DND-41 (cell line): ENCODE measurements around the gene DYNLT1.

ENCODE experiments used
- ATAC-seq: fragments of 200-7000 bp; cut with Tn5 transposase; 3 replicates; pipeline ENCODE4 v1.9.1; 2021; ENCODE audit warnings: low read depth; ENCODE audit not compliant: insufficient read depth
- DNase-seq: peaks from one replicate; pipeline ENCODE4 v3.0.0-alpha.2; 2020
- H2AFZ ChIP-seq: 2 replicates; pipeline ENCODE4 v1.6.0; 2012; ENCODE audit warnings: low read depth, low read length
- H3K27ac ChIP-seq: 2 replicates; pipeline ENCODE4 v1.5.1; 2012; ENCODE audit warnings: low read length, inconsistent platforms
- H3K27me3 ChIP-seq: fragments of 200-600 bp; sonication (generic); 2 replicates; pipeline ENCODE4 v1.6.0; 2012; ENCODE audit warnings: low read length, mild to moderate bottlenecking, inconsistent platforms; ENCODE audit not compliant: insufficient read depth, poor library complexity
- H3K36me3 ChIP-seq: 2 replicates; pipeline ENCODE4 v1.5.1; 2012; ENCODE audit warnings: low read length, inconsistent platforms; ENCODE audit not compliant: insufficient read depth
- H3K4me1 ChIP-seq: 2 replicates; pipeline ENCODE4 v1.5.1; 2012; ENCODE audit warnings: mild to moderate bottlenecking, low read length; ENCODE audit not compliant: insufficient read depth
- H3K4me2 ChIP-seq: 2 replicates; pipeline ENCODE4 v1.6.0; 2012; ENCODE audit warnings: mild to moderate bottlenecking, moderate library complexity, low read length, inconsistent platforms; ENCODE audit not compliant: insufficient read depth
- H3K4me3 ChIP-seq, 2 experiments: fragments of 200-600 bp in 1 of 2; shearing (Covaris generic) in 1 of 2; 2 replicates each; pipeline ENCODE4 v1.5.1; 2012 to 2016; ENCODE audit warnings: inconsistent platforms in 2 of 2, low read length in 2 of 2, mild to moderate bottlenecking in 2 of 2, low read depth in 1 of 2, moderate library complexity in 1 of 2
- H3K79me2 ChIP-seq: 2 replicates; pipeline ENCODE4 v1.6.0; 2012; ENCODE audit warnings: low read length, inconsistent platforms; ENCODE audit not compliant: insufficient read depth
- H3K9ac ChIP-seq: 2 replicates; pipeline ENCODE4 v1.6.0; 2012; ENCODE audit warnings: low read depth, mild to moderate bottlenecking, inconsistent platforms, low read length, moderate library complexity
- H3K9me3 ChIP-seq: 2 replicates; pipeline ENCODE4 v1.5.1; 2012; ENCODE audit warnings: low read length, moderate library complexity, mild to moderate bottlenecking, inconsistent platforms; ENCODE audit not compliant: insufficient read depth, severe bottlenecking
- H4K20me1 ChIP-seq: 2 replicates; pipeline ENCODE4 v1.6.0; 2012; ENCODE audit warnings: low read length; ENCODE audit not compliant: insufficient read depth
- EZH2 ChIP-seq: IDR thresholded peaks from 3 replicates; pipeline ENCODE4 v1.6.1; 2012; ENCODE audit warnings: borderline replicate concordance, low read depth, mild to moderate bottlenecking, moderate library complexity, low read length, inconsistent platforms; ENCODE audit not compliant: severe bottlenecking
- TF ChIP-seq, protein P1 (sequence below): IDR thresholded peaks from 2 replicates; pipeline ENCODE4 v1.5.1; 2012; ENCODE audit warnings: borderline replicate concordance, low read length, moderate library complexity, mild to moderate bottlenecking; ENCODE audit not compliant: poor library complexity, severe bottlenecking; ENCODE audit errors: extremely low read depth

The DYNLT1 gene

DNA sequence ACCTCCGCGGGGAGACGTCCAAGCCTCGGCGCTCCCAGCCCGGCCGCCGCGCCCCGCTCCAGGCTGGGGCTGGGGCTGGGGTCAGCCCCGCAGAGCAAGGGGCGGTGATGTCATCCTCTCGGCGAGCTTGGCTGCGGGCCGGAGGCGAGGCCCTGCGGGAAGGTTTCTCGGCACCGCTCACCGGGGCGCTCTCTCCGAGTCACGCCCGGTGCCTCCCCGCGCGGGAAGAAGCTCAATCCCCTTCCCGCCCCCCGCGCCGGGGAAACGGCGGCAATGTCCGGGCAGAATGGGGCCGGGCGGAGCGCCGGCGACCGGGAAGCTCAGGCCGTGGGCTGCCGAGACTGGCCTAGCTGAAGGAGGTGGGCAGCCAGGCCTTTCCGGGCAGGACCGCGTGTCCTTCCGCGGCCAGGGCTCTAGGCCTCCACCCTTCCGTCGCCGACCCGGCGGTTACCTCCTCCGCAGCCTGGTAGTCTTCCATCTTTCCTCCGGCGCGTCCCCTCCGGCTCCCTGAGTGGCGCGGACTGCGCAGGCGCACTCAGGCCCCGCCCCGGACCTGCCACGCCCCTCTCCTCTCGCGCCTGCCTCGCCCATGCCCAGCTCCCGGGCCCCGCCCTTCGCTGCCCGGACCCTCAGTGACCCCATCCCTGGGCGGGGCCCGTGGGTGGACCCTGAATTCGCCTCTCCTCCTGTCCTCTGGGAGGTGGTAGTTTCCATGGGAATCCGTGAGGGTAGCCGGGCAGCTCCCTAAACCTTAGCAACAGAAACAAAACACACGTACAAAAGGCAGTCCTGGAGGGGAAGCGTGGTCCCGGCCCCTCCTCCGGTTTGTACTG lies at the start of gene DYNLT1:
Gene DYNLT1, minus strand, starts transcription at position 513 of the 833 bp plus-strand sequence. Its CDS starts 35 bp downstream, at position 478.
- Histone ChIP-seq H4K20me1 (peaks cover 11% of the 10 kb centered on the region), H3K27me3 (peaks cover 20% of the 10 kb centered on the region), H2AFZ (peak within 1 kb of the TSS; percentile 98), H3K9me3 (no peaks in the 10 kb centered on the region), H3K4me2 (peak within 1 kb of the TSS; percentile 82), H3K79me2 (peaks cover 40% of the 10 kb centered on the region), H3K36me3 (peaks cover 22% of the 10 kb centered on the region), H3K9ac (peak within 1 kb of the TSS; percentile 93), H3K27ac (peak within 1 kb of the TSS; percentile 87), H3K4me1 (peaks cover 38% of the 10 kb centered on the region), H3K4me3 (peak within 1 kb of the TSS; percentile 88 to 96)
- ATAC-seq (peak; percentile 85), DNase-seq (peak; percentile 85)
- TF ChIP-seq, protein P1, sequence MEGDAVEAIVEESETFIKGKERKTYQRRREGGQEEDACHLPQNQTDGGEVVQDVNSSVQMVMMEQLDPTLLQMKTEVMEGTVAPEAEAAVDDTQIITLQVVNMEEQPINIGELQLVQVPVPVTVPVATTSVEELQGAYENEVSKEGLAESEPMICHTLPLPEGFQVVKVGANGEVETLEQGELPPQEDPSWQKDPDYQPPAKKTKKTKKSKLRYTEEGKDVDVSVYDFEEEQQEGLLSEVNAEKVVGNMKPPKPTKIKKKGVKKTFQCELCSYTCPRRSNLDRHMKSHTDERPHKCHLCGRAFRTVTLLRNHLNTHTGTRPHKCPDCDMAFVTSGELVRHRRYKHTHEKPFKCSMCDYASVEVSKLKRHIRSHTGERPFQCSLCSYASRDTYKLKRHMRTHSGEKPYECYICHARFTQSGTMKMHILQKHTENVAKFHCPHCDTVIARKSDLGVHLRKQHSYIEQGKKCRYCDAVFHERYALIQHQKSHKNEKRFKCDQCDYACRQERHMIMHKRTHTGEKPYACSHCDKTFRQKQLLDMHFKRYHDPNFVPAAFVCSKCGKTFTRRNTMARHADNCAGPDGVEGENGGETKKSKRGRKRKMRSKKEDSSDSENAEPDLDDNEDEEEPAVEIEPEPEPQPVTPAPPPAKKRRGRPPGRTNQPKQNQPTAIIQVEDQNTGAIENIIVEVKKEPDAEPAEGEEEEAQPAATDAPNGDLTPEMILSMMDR: no peak
- no peak for TF ChIP-seq EZH2

DNA sequence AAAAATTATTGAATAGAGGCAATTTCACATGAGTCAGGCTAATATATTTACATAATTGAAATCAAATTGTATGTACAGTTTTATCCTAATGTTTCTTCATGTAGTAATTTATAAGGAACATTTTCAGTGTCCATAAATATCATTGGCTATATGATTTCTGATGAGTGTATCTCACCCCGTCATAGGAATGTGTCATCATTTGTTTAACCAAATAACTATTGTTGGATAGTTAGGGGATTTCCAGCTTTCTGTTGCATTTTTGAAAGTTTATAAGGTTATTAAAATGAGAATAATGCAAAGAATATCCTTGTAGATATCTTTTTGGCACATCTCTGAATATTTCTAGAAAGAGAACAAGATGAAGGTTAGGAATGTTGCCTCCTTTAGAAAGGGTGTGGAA lies 44.3 kb upstream of the DYNLT1 start:
- Histone ChIP-seq H3K79me2 (no peaks in the 10 kb centered on the region), H3K4me1 (peaks cover 14% of the 10 kb centered on the region), H4K20me1 (no peaks in the 10 kb centered on the region), H3K9me3 (no peaks in the 10 kb centered on the region), H3K27me3 (peaks cover 12% of the 10 kb centered on the region), H3K9ac (no peak overlapping the region), H3K27ac (no peak overlapping the region), H3K36me3 (no peaks in the 10 kb centered on the region), H3K4me3 (no peak overlapping the region), H2AFZ (no peak overlapping the region), H3K4me2 (no peak overlapping the region)
- ATAC-seq (no peak), DNase-seq (no peak)
- no peak for TF ChIP-seq EZH2
- TF ChIP-seq, protein P1: no peak

DNA sequence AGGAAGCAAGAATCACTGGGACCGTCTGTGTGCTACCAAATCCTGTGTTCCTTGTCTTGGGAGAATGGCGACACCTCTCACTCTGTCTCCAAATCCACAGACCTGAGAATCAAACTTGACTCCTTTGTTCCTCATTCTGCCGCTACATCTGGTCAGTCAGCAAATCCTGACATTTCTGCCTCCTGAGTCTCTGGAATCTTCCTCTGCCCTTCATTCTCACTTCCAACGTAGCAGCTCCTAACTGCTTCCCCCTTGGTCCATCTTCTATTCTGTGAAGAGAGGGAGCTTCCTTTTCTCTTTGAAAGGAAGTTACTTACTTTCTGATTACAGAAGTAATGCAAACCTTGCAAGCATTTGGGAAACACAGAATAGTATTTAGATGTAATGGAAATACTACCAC lies 43.0 kb upstream of the DYNLT1 start:
- H3K36me3 ChIP-seq: no peaks in the 10 kb centered on the region
- H4K20me1 ChIP-seq: no peaks in the 10 kb centered on the region
- H3K79me2 ChIP-seq: no peaks in the 10 kb centered on the region
- no peak for ATAC-seq
- no peak overlapping the region for H3K4me2 ChIP-seq
- H3K9ac ChIP-seq: no peak overlapping the region
- no peaks in the 10 kb centered on the region for H3K9me3 ChIP-seq
- no peak overlapping the region for H3K27ac ChIP-seq
- DNase-seq: no peak
- peaks cover 14% of the 10 kb centered on the region for H3K4me1 ChIP-seq
- H3K4me3 ChIP-seq: no peak overlapping the region
- peaks cover 12% of the 10 kb centered on the region for H3K27me3 ChIP-seq
- no peak overlapping the region for H2AFZ ChIP-seq
- TF ChIP-seq, protein P1: no peak
- TF ChIP-seq EZH2: no peak
